ENCODE data around the gene ETS1. TPM values are rescaled to one million over a fixed set of nuclear protein-coding genes. Genes with fewer than 3 reads are reported as not detected.

Gene ETS1
- total and polyA plus RNA-seq, 5 donors from 2014 or later, result 489 to 1,033 (median 577) TPM

DNA sequence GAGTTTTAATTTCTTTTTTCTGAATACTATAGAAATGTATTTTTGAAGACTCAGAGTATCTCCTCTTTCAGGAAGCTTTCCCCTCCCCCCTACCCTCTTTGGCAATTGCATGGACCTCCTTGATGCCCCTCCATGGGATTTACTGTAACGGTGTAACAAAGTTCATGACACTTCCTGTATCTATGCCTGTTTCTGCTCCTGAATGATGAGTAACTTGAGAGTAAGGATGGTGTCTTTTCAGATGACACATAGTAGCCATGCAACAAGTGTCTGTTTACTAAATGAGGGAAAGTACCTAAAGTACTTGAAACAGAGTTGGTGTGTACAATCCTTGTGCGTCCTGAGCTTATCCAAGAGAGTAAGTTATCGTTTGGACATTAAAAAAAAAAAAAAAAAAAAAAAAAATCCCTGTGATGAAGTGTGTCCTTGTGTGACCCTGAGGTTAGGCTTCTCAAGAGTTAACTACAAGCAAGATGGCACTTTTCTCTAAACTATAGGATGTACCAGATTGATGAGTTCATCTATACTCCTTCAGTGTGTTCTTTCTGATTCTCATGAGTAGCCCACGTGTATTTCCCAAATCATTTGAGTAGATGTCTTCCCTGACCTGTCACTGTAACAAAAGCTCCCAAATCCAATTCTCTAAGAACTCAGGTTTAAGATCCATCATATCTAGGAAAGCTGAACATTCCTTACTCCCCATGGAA lies 7.4 kb downstream of the ETS1 start:
- H3K9me3 Mint-ChIP-seq, result peaks cover 0 to under 1% (median 0%) of the 10 kb centered on the region in 7 donors
- H3K4me3 Mint-ChIP-seq, result peak overlapping the region in 2 of 4 donors; percentile 28 to 47
- ATAC-seq (ENCODE audit: low read depth in 2 of 2) (peak; percentile 78 to 82), DNase-seq (peak in 1 of 3 donors; percentile 51)
- no peaks in the 10 kb centered on the region for H3K27me3 ChIP-seq (ENCODE audit: control insufficient read depth, insufficient read depth, low read length)
- peak overlapping the region; percentile 28 for H3K4me3 ChIP-seq (ENCODE audit: low read depth, low read length)
- no peak overlapping the region for H3K27ac ChIP-seq (ENCODE audit: insufficient read depth, low read length, poor library complexity, severe bottlenecking)
- no peaks in the 10 kb centered on the region for H3K36me3 ChIP-seq (ENCODE audit: control insufficient read depth, insufficient read depth, low read length)
- peaks cover 19% of the 10 kb centered on the region for H3K4me1 ChIP-seq (ENCODE audit: control insufficient read depth, insufficient read depth, low read length, poor library complexity, severe bottlenecking)
- H3K9me3 ChIP-seq (ENCODE audit: control insufficient read depth in 2 of 2, low read length in 2 of 2), result no peaks in the 10 kb centered on the region
- H3K36me3 Mint-ChIP-seq, result no peaks in the 10 kb centered on the region
- peak overlapping the region; percentile 2 to 86 (median 35) for H3K27ac Mint-ChIP-seq
- peaks cover 4% of the 10 kb centered on the region for H3K27me3 Mint-ChIP-seq
- H3K4me1 Mint-ChIP-seq, result peaks cover 20 to 63% (median 43%) of the 10 kb centered on the region in 4 donors

DNA sequence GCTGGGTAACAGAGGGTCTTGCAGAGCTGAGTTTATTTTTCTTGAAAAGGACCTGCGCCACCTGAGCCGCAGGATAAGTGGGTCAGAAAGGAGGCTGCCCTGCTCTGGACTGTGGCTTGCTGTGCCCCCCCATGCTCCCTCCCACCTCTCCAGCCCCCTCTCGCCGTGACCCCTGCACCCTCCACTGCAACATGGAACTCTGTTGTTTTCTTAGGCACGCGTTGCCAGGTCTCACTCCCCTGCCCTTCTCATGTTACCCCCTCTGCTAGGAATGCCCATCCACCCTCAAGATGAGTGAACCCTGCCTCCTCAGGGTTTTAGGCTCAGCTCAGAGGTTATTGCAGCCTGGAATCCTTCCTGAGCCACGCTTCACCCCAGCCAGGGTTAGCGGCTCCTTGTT lies 10.8 kb downstream of the ETS1 start:
- Mint-ChIP-seq H3K4me1 (peaks cover 26 to 42% (median 36%) of the 10 kb centered on the region in 4 donors), H3K36me3 (no peaks in the 10 kb centered on the region), H3K9me3 (peaks cover 0 to 13% (median 2%) of the 10 kb centered on the region in 7 donors), H3K27ac (no peak overlapping the region), H3K4me3 (no peak overlapping the region), H3K27me3 (no peaks in the 10 kb centered on the region)
- Histone ChIP-seq H3K9me3 (ENCODE audit: control insufficient read depth in 2 of 2, low read length in 2 of 2) (peaks cover 0 to 7% of the 10 kb centered on the region in 2 experiments), H3K4me1 (ENCODE audit: control insufficient read depth, insufficient read depth, low read length, poor library complexity, severe bottlenecking) (peaks cover 16% of the 10 kb centered on the region), H3K27me3 (ENCODE audit: control insufficient read depth, insufficient read depth, low read length) (no peaks in the 10 kb centered on the region), H3K4me3 (ENCODE audit: low read depth, low read length) (no peak overlapping the region), H3K36me3 (ENCODE audit: control insufficient read depth, insufficient read depth, low read length) (no peaks in the 10 kb centered on the region), H3K27ac (ENCODE audit: insufficient read depth, low read length, poor library complexity, severe bottlenecking) (no peak overlapping the region)
- no peak for ATAC-seq (ENCODE audit: low read depth in 2 of 2)
- DNase-seq, result no peak

DNA sequence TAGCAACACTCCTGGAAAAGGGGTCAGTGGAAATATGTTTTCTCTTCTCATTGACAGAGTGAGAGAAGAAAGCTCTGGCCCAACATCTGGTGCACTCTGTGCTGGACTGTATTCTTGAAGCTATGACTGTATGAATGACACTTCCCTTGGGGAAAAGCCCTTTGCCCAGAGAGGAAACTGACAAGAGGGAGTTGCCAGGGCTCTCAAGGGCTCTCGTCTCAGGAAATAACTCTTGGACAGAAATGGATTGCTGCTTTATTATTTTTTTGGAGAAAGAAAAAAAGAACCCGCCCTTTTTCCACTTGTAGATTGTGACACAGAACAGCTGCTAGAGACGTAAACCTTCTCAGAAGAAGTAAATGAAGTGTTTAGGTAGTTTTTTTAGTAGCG lies 11.4 kb downstream of the ETS1 start:
- H3K4me3 ChIP-seq (ENCODE audit: low read depth, low read length), result no peak overlapping the region
- H3K9me3 ChIP-seq (ENCODE audit: control insufficient read depth in 2 of 2, low read length in 2 of 2), result peaks cover 0 to 7% of the 10 kb centered on the region in 2 experiments
- H3K4me1 Mint-ChIP-seq, result peaks cover 20 to 36% (median 31%) of the 10 kb centered on the region in 4 donors
- no peak overlapping the region for H3K27ac ChIP-seq (ENCODE audit: insufficient read depth, low read length, poor library complexity, severe bottlenecking)
- no peak overlapping the region for H3K4me3 Mint-ChIP-seq
- no peaks in the 10 kb centered on the region for H3K36me3 ChIP-seq (ENCODE audit: control insufficient read depth, insufficient read depth, low read length)
- DNase-seq (no peak), ATAC-seq (ENCODE audit: low read depth in 2 of 2) (no peak)
- no peaks in the 10 kb centered on the region for H3K27me3 ChIP-seq (ENCODE audit: control insufficient read depth, insufficient read depth, low read length)
- no peaks in the 10 kb centered on the region for H3K27me3 Mint-ChIP-seq
- H3K36me3 Mint-ChIP-seq, result no peaks in the 10 kb centered on the region
- peaks cover 0 to 13% (median 2%) of the 10 kb centered on the region in 7 donors for H3K9me3 Mint-ChIP-seq
- H3K27ac Mint-ChIP-seq, result no peak overlapping the region
- peaks cover 16% of the 10 kb centered on the region for H3K4me1 ChIP-seq (ENCODE audit: control insufficient read depth, insufficient read depth, low read length, poor library complexity, severe bottlenecking)

DNA sequence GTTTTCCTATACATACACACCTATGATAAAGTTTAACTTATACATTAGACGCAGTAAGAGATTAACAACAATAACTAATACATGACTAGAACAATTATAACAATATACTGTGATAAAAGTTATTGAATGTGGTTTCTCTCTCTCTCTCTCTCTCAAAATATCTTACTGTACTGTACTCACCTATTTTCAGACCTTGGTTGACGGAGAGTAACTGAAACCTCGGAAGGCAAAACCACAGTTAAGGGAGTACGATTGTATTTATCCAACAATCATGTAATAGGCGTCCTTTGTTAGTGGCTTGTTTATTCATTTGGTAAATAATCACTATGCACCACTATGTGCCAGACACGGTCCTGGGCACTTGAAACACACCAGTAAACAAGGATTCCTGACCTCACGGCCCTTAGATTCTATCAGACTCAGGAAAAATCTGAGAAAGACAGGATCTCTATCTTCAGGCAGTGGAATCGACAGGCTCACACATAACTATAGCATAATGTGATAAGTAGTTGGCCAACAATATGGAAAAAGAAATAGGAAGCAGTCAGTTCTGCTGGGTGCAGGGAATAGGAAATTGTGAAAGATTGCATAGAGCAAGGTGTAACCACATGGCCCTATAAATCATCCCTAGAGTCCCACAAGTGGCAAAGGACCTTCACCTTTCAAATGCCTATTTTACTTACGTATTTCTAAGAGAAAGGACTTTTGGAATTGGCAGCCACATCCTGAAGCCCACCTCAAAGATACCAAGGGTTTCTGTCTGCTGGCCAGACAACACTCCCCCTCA lies 12.0 kb downstream of the ETS1 start:
- no peak for ATAC-seq (ENCODE audit: low read depth in 2 of 2)
- H3K4me3 Mint-ChIP-seq, result no peak overlapping the region
- H3K27ac ChIP-seq (ENCODE audit: insufficient read depth, low read length, poor library complexity, severe bottlenecking), result no peak overlapping the region

DNA sequence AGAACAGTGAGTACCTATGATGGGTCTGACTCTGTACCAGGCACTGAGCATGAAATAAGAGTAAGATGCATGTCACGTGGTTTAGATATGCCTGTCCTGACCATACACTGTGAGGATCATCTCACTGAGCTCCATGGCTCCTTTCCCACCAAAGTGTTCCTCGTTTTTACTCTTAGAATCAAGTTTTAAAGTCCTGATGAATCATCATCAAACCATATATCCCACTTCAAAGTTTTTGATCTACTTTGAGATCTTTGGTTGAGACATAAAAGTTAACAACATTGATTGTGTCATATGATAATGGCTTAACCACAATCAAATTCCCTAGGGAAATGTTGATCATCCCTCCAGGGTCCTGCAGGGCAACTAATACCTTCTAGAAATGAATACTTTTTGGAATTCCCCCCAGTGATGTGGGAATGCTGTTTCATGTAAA lies 12.8 kb downstream of the ETS1 start:
- ATAC-seq (ENCODE audit: low read depth in 2 of 2), result no peak

More for the DNA sequence above, 12.0 kb downstream of the ETS1 start:
- no peaks in the 10 kb centered on the region for H3K27me3 Mint-ChIP-seq
- no peaks in the 10 kb centered on the region for H3K36me3 Mint-ChIP-seq
- no peaks in the 10 kb centered on the region for H3K27me3 ChIP-seq (ENCODE audit: control insufficient read depth, insufficient read depth, low read length)
- DNase-seq, result no peak
- no peaks in the 10 kb centered on the region for H3K36me3 ChIP-seq (ENCODE audit: control insufficient read depth, insufficient read depth, low read length)
- peaks cover 14 to 30% (median 25%) of the 10 kb centered on the region in 4 donors for H3K4me1 Mint-ChIP-seq
- H3K9me3 ChIP-seq (ENCODE audit: control insufficient read depth in 2 of 2, low read length in 2 of 2), result peaks cover 0 to 7% of the 10 kb centered on the region in 2 experiments
- H3K27ac Mint-ChIP-seq, result no peak overlapping the region
- no peak overlapping the region for H3K4me3 ChIP-seq (ENCODE audit: low read depth, low read length)
- H3K9me3 Mint-ChIP-seq, result peaks cover 0 to 13% (median 2%) of the 10 kb centered on the region in 7 donors
- peaks cover 14% of the 10 kb centered on the region for H3K4me1 ChIP-seq (ENCODE audit: control insufficient read depth, insufficient read depth, low read length, poor library complexity, severe bottlenecking)

DNA sequence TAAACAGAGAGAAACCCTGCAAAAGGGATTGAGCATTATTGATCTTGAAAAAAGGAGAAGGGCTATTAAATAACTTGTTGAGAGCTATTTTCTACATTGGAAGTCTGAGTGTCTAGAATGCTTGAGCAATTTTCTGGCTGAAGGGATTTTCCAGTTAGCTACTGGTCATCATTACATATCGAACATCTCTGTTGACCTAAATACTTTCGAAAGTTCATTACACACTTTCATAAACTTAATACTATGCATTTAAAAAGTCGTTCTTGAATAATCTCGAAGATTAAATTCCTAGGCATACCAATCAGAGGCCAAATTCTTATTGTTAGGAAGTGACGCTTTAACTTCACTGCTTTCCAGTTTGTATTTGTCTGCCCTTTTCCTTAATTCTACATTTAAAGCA lies 13.7 kb downstream of the ETS1 start:
- no peak overlapping the region for H3K4me3 ChIP-seq (ENCODE audit: low read depth, low read length)
- no peaks in the 10 kb centered on the region for H3K27me3 ChIP-seq (ENCODE audit: control insufficient read depth, insufficient read depth, low read length)
- no peak overlapping the region for H3K27ac Mint-ChIP-seq
- no peaks in the 10 kb centered on the region for H3K27me3 Mint-ChIP-seq
- no peak overlapping the region for H3K4me3 Mint-ChIP-seq
- H3K4me1 ChIP-seq (ENCODE audit: control insufficient read depth, insufficient read depth, low read length, poor library complexity, severe bottlenecking), result no peaks in the 10 kb centered on the region
- ATAC-seq (ENCODE audit: low read depth in 2 of 2) (no peak), DNase-seq (no peak)
- H3K4me1 Mint-ChIP-seq, result peaks cover 8 to 27% (median 14%) of the 10 kb centered on the region in 4 donors
- H3K9me3 Mint-ChIP-seq, result peaks cover 0 to 13% (median 2%) of the 10 kb centered on the region in 7 donors
- H3K36me3 Mint-ChIP-seq, result no peaks in the 10 kb centered on the region
- peaks cover 0 to 7% of the 10 kb centered on the region in 2 experiments for H3K9me3 ChIP-seq (ENCODE audit: control insufficient read depth in 2 of 2, low read length in 2 of 2)
- no peaks in the 10 kb centered on the region for H3K36me3 ChIP-seq (ENCODE audit: control insufficient read depth, insufficient read depth, low read length)
- H3K27ac ChIP-seq (ENCODE audit: insufficient read depth, low read length, poor library complexity, severe bottlenecking), result no peak overlapping the region

More for the DNA sequence above, 12.8 kb downstream of the ETS1 start:
- H3K27ac Mint-ChIP-seq, result no peak overlapping the region
- Histone ChIP-seq H3K27me3 (ENCODE audit: control insufficient read depth, insufficient read depth, low read length) (no peaks in the 10 kb centered on the region), H3K4me3 (ENCODE audit: low read depth, low read length) (no peak overlapping the region), H3K9me3 (ENCODE audit: control insufficient read depth in 2 of 2, low read length in 2 of 2) (peaks cover 0 to 7% of the 10 kb centered on the region in 2 experiments), H3K36me3 (ENCODE audit: control insufficient read depth, insufficient read depth, low read length) (no peaks in the 10 kb centered on the region), H3K27ac (ENCODE audit: insufficient read depth, low read length, poor library complexity, severe bottlenecking) (no peak overlapping the region), H3K4me1 (ENCODE audit: control insufficient read depth, insufficient read depth, low read length, poor library complexity, severe bottlenecking) (peaks cover 6% of the 10 kb centered on the region)
- H3K4me3 Mint-ChIP-seq, result no peak overlapping the region
- no peaks in the 10 kb centered on the region for H3K36me3 Mint-ChIP-seq
- H3K9me3 Mint-ChIP-seq, result peaks cover 0 to 13% (median 2%) of the 10 kb centered on the region in 7 donors
- no peaks in the 10 kb centered on the region for H3K27me3 Mint-ChIP-seq
- no peak for DNase-seq
- peaks cover 9 to 22% (median 17%) of the 10 kb centered on the region in 4 donors for H3K4me1 Mint-ChIP-seq

DNA sequence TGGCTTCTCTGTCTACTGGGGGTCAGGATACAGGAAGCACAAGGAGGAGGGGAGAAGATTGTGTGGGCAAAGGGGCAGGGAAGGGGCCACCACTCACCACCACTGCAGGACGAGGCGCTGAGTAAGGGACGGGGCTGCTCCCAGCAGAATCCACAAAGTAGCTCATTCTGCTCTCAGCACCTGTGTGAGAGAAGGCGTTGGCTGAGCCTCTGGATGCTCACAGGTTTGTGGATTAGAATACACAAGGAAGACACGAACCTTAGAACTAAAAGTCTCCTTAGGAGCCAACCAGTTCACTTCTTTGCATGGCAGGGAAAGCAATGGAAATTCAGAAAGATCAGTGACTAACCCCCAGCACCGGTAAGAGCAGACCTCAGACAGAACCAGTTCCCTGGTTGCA lies 14.4 kb downstream of the ETS1 start:
- H3K4me3 ChIP-seq (ENCODE audit: low read depth, low read length), result no peak overlapping the region
- ATAC-seq (ENCODE audit: low read depth in 2 of 2), result no peak
- Mint-ChIP-seq H3K27ac (no peak overlapping the region), H3K4me3 (no peak overlapping the region), H3K4me1 (peaks cover 8 to 30% (median 18%) of the 10 kb centered on the region in 4 donors), H3K9me3 (peaks cover 0 to 13% (median 2%) of the 10 kb centered on the region in 7 donors), H3K27me3 (no peaks in the 10 kb centered on the region), H3K36me3 (no peaks in the 10 kb centered on the region)
- no peaks in the 10 kb centered on the region for H3K36me3 ChIP-seq (ENCODE audit: control insufficient read depth, insufficient read depth, low read length)
- H3K27ac ChIP-seq (ENCODE audit: insufficient read depth, low read length, poor library complexity, severe bottlenecking), result no peak overlapping the region
- peaks cover 0 to 7% of the 10 kb centered on the region in 2 experiments for H3K9me3 ChIP-seq (ENCODE audit: control insufficient read depth in 2 of 2, low read length in 2 of 2)
- no peaks in the 10 kb centered on the region for H3K27me3 ChIP-seq (ENCODE audit: control insufficient read depth, insufficient read depth, low read length)
- peaks cover 6% of the 10 kb centered on the region for H3K4me1 ChIP-seq (ENCODE audit: control insufficient read depth, insufficient read depth, low read length, poor library complexity, severe bottlenecking)
- no peak for DNase-seq

Data from CD4-positive, CD25-positive, alpha-beta regulatory T cell (primary cell).